ENCODE data around the gene SMIM27.

DNA sequence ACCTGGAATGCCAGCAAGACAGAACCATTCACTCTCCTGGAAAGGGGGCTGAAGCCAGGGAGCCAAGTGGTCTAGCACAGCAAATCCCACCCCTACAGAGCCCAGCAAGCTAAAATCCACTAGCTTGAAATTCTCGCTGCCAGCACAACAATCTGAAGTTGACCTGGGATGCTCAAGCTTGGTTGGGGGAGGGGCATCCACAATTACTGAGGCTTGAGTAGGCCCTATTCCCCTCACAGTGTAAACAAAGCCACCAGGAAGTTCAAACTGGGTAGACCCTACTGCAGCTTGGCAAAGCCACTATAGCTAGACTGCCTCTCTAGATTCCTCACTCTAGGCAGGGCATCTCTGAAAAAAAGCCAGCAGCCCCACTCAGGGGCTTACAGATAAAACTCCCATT, 43.4 kb upstream of the SMIM27 start:
- TF ChIP-seq GABPA (IDR thresholded peaks at IDR 0.05; ENCODE audit: low read depth, low read length): no peak
- TF ChIP-seq GABPA (CRISPR knock-in tag; IDR thresholded peaks at IDR 0.05; ENCODE audit: low read depth): no peak
- TF ChIP-seq SP2 (CRISPR knock-in tag; IDR thresholded peaks at IDR 0.05): no peak
- no peak for TF ChIP-seq ZNF577 (CRISPR knock-in tag; IDR thresholded peaks at IDR 0.05; ENCODE audit: borderline replicate concordance, low read depth)
- TF ChIP-seq, protein P1, sequence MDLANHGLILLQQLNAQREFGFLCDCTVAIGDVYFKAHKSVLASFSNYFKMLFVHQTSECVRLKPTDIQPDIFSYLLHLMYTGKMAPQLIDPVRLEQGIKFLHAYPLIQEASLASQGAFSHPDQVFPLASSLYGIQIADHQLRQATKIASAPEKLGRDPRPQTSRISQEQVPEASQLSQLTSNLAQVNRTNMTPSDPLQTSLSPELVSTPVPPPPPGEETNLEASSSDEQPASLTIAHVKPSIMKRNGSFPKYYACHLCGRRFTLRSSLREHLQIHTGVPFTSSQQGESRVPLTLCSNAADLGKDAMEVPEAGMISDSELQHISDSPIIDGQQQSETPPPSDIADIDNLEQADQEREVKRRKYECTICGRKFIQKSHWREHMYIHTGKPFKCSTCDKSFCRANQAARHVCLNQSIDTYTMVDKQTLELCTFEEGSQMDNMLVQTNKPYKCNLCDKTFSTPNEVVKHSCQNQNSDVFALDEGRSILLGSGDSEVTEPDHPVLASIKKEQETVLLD (CRISPR knock-in tag; IDR thresholded peaks at IDR 0.05; ENCODE audit: low read depth): no peak
- no peak for TF ChIP-seq ZNF737 (CRISPR knock-in tag; IDR thresholded peaks at IDR 0.05; ENCODE audit: borderline replicate concordance)
- no peak for TF ChIP-seq ASH2L (IDR thresholded peaks at IDR 0.05; ENCODE audit: insufficient read length, low read depth, low read length)
- TF ChIP-seq MIER2 (CRISPR knock-in tag; IDR thresholded peaks at IDR 0.05): no peak
- TF ChIP-seq POLR2A (IDR thresholded peaks at IDR 0.05; ENCODE audit: insufficient read depth in 1 of 2, low read depth in 2 of 2, low read length in 2 of 2): no peak

All from HepG2 (cell line).